Heart left ventricle (tissue), 13 donors: ENCODE results near the gene CFAP77.

Experiments used
- CTCF ChIP-seq, 12 donors: fragments of 200-600 bp; sonication (generic) in 4 of 12; IDR thresholded peaks; one replicate each; pipeline versions ENCODE4 v1.5.0 to v1.8.0; 2018 to 2022; ENCODE audit warnings: antibody characterized with exemption in 12 of 12, mild to moderate bottlenecking in 5 of 12
- POLR2A ChIP-seq, 2 donors: fragments of 450-650 bp; IDR thresholded peaks; one replicate each; pipeline ENCODE4 v1.6.1; 2017; ENCODE audit warnings: antibody characterized with exemption in 2 of 2, mild to moderate bottlenecking in 2 of 2, moderate library complexity in 2 of 2
- donor health status: ischemic (EF 13 %, LVEDD 7.1; RV severe dilation, severe dysfunction).
- donor health status: DM: no; HTN: yes; CAD: no.
- donor health status: DM: no; HTN: no; CAD: no.
- donor health status: ischemic (EF 25% LVEDD 6.9; RV normal size, moderate dysfunction).
- donor health status: ischemic (EF 25% LVEDD 5.7; RV mildly dilated, moderate dysfunction).
- donor health status: ischemic (EF 35%, LVEDD 5.7; RV mildly dilated, moderate dysfunction).
- donor health status: nonischemic (EF 11% LVEDD 7.7; RV severe dilation, severe dysfunction).
- donor health status: DM: yes; HTN: yes; CAD: no.
- donor health status: PGD.
- donor health status: ischemic (EF 29% LVEDD 5.4; RV normal size, mild dysfunction).
- donor health status: nonischemic (EF 23%, LVEDD 6.1; RV moderate dilation, normal function).

- no peak for TF ChIP-seq CTCF (IDR thresholded peaks at IDR 0.05)
- TF ChIP-seq POLR2A (IDR thresholded peaks at IDR 0.05), result no peak
Observed at GRCh38 chr9:132488626-132489025, 78.6 kb downstream of the CFAP77 start.
